Measurements from ENCODE around the gene TAGLN.
A peak's percentile ranks its signal among the peaks of the same experiment; 100 is the strongest.

The TAGLN gene

GRCh38 chr11:117232092-117232878, 33.1 kb downstream of the TAGLN start, which contains the start of gene RNF214:
TSS of gene RNF214 (plus strand) at chr11:117232671. CDS start at chr11:117234273, 1,602 bp downstream.
- DNase-seq, result peak; percentile 61

DNA sequence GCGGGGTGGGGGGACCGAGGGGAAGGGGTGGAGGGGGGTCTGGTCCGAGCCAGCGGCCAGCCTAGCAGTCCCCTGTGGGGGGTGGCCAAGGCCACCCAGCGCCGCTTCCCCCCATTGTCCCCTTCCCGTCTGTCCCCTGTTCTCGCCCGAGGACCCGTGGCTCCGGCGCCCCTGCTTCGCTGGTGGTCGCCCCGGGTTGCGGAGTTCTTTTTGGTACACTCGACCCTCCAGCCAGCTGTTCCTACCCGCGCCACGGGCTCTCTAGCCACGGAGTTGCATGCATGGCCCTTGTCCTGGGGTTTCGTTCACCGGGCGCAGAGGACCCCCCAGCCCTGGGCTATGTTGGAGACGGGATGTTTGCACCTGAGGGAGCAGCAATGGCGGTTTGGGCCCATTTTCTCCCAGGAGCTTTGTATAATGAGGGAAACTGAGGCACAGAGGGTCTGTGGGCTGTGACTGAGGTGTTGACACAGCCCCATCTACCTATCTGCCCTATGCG, 33.8 kb downstream of the TAGLN start:
- DNase-seq, result no peak

DNA sequence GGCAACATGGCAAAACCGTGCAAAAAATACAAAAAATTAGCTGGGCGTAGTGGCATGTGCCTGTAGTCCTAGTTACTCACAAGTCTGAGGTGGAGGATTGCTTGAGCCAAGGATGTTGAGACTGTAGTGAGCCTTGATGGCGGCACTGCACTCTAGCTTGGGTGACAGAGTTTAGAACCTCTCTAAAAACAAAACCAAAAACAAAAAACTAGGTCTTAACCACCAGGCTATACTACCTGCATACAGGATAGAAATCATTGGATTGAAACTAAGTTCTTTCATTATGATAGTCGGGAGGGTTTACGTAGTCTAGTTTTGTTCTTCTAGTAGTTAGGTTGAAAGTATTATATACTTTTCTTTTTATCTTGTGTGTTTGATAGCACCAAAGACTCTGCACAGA, 39.1 kb downstream of the TAGLN start:
- DNase-seq, result no peak

GRCh38 chr11:117239295-117239694, 40.1 kb downstream of the TAGLN start:
- DNase-seq, result no peak

- no peak for DNase-seq
Observed at GRCh38 chr11:117248341-117248740, 49.2 kb downstream of the TAGLN start.

DNA sequence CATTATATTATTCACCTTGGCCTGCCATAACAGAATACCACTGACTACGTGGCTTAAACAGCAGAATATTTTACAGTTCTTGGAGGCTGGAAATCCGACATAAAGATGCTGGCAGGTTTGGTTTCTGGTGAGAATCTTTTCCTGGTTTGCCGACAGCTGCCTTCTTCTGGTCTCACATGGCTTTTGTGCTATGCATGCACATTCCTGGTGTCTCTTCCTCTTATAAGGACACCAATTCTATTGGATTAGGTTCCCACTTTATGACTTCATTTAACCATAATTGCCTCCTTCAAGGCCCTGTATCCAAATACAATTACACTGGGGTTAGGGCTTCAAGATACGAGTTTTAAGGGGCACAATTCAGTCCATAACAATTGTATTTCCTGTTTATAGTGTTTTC, 50.4 kb downstream of the TAGLN start:
- DNase-seq, result no peak

DNA sequence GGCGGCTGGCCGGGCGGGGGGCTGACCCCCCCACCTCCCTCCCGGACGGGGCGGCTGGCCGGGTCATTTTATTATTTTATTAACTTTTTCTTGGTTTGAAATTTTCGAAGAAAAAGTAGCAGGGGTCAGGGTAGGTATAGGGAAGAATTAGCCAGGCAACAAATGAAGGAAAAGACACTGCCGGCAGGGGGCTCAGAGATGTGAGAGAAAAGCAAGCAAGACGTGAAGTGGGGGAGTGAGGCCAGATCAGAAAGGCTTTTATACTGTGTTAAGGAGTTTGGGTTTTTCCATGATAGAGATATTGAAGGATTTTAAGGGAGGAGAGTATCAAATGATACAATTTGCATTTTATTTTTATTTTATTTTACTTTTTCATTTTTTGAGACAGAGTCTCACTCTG, 52.3 kb downstream of the TAGLN start:
- no peak for DNase-seq

GRCh38 chr11:117255966-117256365, 56.8 kb downstream of the TAGLN start:
- no peak for DNase-seq

DNA sequence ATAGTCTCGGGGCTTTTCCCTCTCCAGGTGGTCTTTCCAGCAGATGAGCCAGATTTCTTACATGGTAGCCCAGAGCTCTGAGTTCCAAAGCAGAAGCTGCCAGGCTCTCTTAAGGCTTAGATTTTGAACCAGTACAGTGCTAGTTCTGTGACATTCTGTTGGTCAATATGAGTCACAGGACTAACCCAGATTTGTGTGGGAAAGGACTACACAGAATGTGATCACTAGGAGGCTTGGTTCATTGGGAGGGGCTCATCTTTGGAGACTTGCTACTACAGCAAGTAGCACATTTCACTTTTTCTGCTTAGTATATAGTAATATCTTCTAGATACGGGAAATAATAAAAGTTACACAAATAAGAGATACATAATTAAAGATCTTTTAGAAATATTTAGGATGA, 57.4 kb downstream of the TAGLN start:
- DNase-seq, result no peak
